K562 (cell line): ENCODE results near the gene CYTH4. TPM values are rescaled to one million over a fixed set of nuclear protein-coding genes. Genes with fewer than 3 reads are reported as not detected.

ENCODE experiments used
- ATAC-seq: fragments of 200-7000 bp; cut with Tn5 transposase; 3 replicates; pipeline ENCODE4 v1.9.1; 2020; ENCODE audit warnings: moderate library complexity
- BruUV-seq: library from RNA; stranded (reverse); fragments of 400-500 nt; replicated peaks from 2 replicates; lab custom pipeline; 2021; lab: Mats Ljungman, UMichigan
- CTCF ChIA-PET: fragments of 300-600 bp; formaldehyde crosslinking; extraction: SDS; loops from one replicate; lab custom pipeline; 2021; ENCODE audit warnings: low intra/inter-chr PET ratio; lab: Yijun Ruan, JAX
- POLR2A ChIA-PET: fragments of 300-600, 350-650 bp; sonication (Branson Sonifier 250); formaldehyde crosslinking; extraction: SDS; loops from one replicate; lab custom pipeline; 2021; ENCODE audit warnings: antibody characterized with exemption, inconsistent platforms; lab: Yijun Ruan, JAX
- DNase-seq, 4 experiments: peaks; one replicate each; pipeline versions ENCODE4 v3.0.0 to v3.0.0-alpha.2; 2011 to 2018; ENCODE audit warnings: low spot score in 3 of 4, mixed read lengths in 3 of 4; ENCODE audit errors: extremely low read depth in 1 of 4
- FAIRE-seq: peaks from 2 replicates; lab custom pipeline; 2011; peaks lifted over from hg19 to GRCh38; lab: Jason Lieb, UNC
- H2AFZ ChIP-seq: 2 replicates; pipeline ENCODE4 v1.6.0; 2011; ENCODE audit warnings: low read depth, low read length, control low read depth, inconsistent platforms
- H3K27ac ChIP-seq: fragments of 200-600 bp; 3 replicates; pipeline ENCODE4 v1.8.0; 2011; ENCODE audit warnings: low read depth, mild to moderate bottlenecking, control low read depth, inconsistent platforms, low read length, moderate library complexity, mixed read lengths; ENCODE audit errors: extremely low read depth
- H3K27me3 ChIP-seq, 2 experiments: fragments of 300-600 bp in 1 of 2; 2 replicates in 1 of 2; 3 replicates in 1 of 2; pipeline versions ENCODE4 v1.6.0 to v1.8.0; 2011; ENCODE audit warnings: inconsistent platforms in 2 of 2, low read length in 2 of 2, mild to moderate bottlenecking in 1 of 2, mixed read lengths in 1 of 2, moderate library complexity in 1 of 2; ENCODE audit not compliant: control insufficient read depth in 2 of 2, insufficient read depth in 2 of 2
- H3K36me3 ChIP-seq: fragments of 300-600 bp; 3 replicates; pipeline ENCODE4 v1.8.0; 2011; ENCODE audit warnings: mild to moderate bottlenecking, low read length, inconsistent platforms; ENCODE audit not compliant: control insufficient read depth, insufficient read depth
- H3K4me1 ChIP-seq, 2 experiments: fragments of 200-600 bp in 1 of 2; replicated peaks in 1 of 2; 2 replicates in 1 of 2; 3 replicates in 1 of 2; pipeline versions ENCODE4 v1.5.1 to v1.8.0; 2011; ENCODE audit warnings: inconsistent platforms in 2 of 2, low read length in 2 of 2, mild to moderate bottlenecking in 1 of 2, mixed read lengths in 1 of 2, moderate library complexity in 1 of 2; ENCODE audit not compliant: control insufficient read depth in 2 of 2, insufficient read depth in 2 of 2
- H3K4me2 ChIP-seq: 2 replicates; pipeline ENCODE4 v1.6.1; 2011; ENCODE audit warnings: low read length, control low read depth, inconsistent platforms, mixed read lengths; ENCODE audit not compliant: insufficient read depth
- H3K4me3 ChIP-seq: fragments of 200-600 bp; sonication (generic), shearing (Covaris generic); 2 replicates; pipeline ENCODE4 v1.5.1; 2016; ENCODE audit warnings: control low read depth, inconsistent platforms
- H3K79me2 ChIP-seq: fragments of 200-600 bp; 3 replicates; pipeline ENCODE4 v1.8.0; 2011; ENCODE audit warnings: low read length, inconsistent platforms; ENCODE audit not compliant: control insufficient read depth, insufficient read depth
- H3K9ac ChIP-seq, 2 experiments: 2 replicates each; pipeline versions ENCODE4 v1.6.0 to v1.6.1; 2011; ENCODE audit warnings: low read depth in 2 of 2, low read length in 2 of 2, control low read depth in 1 of 2, inconsistent platforms in 1 of 2, mild to moderate bottlenecking in 1 of 2, mixed read lengths in 1 of 2; ENCODE audit not compliant: insufficient read depth in 1 of 2
- H3K9me1 ChIP-seq: one replicate; pipeline ENCODE4 v1.6.0; 2011; ENCODE audit warnings: inconsistent platforms, mild to moderate bottlenecking, low read length, moderate library complexity; ENCODE audit not compliant: control insufficient read depth, insufficient read depth
- H3K9me3 ChIP-seq: replicated peaks from 2 replicates; pipeline ENCODE4 v1.5.1; 2011; ENCODE audit warnings: low read depth, low read length, inconsistent platforms; ENCODE audit not compliant: control insufficient read depth, insufficient read depth
- H4K20me1 ChIP-seq: replicated peaks from 2 replicates; pipeline ENCODE4 v1.6.1; 2011; ENCODE audit warnings: low read length, inconsistent platforms, mixed read lengths; ENCODE audit not compliant: control insufficient read depth, insufficient read depth
- CBFA2T2 ChIP-seq: fragments of 450-650 bp; conservative IDR thresholded peaks from 2 replicates; pipeline ENCODE4 v1.6.1; 2017; ENCODE audit warnings: mild to moderate bottlenecking
- EGR1 ChIP-seq: fragments of 450-650 bp; conservative IDR thresholded peaks from 2 replicates; pipeline ENCODE4 v1.6.1; 2017; ENCODE audit warnings: mild to moderate bottlenecking
- FOXA3 ChIP-seq, 2 experiments: fragments of 450-650 bp in 1 of 2; sonication (generic) in 1 of 2; formaldehyde crosslinking; IDR thresholded peaks in 1 of 2; conservative IDR thresholded peaks in 1 of 2; 2 replicates each; pipeline versions ENCODE4 v1.4.0 to v1.8.0; 2020 to 2022; ENCODE audit warnings: mild to moderate bottlenecking in 2 of 2, missing genetic modification reagents in 1 of 2
- JUND ChIP-seq, 2 experiments: IDR thresholded peaks; 2 replicates in 1 of 2; 3 replicates in 1 of 2; pipeline ENCODE4 v1.6.1; 2011; ENCODE audit warnings: borderline replicate concordance in 2 of 2, low read depth in 2 of 2, low read length in 2 of 2, improper control_type of control experiment in 1 of 2, missing biosample characterization in 1 of 2, missing genetic modification characterization in 1 of 2, missing genetic modification reagents in 1 of 2
- NCOA1 ChIP-seq: fragments of 450-650 bp; IDR thresholded peaks from 2 replicates; pipeline ENCODE4 v1.6.1; 2016; ENCODE audit warnings: low read depth
- NFRKB ChIP-seq: fragments of 450-650 bp; IDR thresholded peaks from 2 replicates; pipeline ENCODE4 v1.6.1; 2016; ENCODE audit warnings: low read depth
- NFYB ChIP-seq: IDR thresholded peaks from 2 replicates; pipeline ENCODE4 v1.6.1; 2011; ENCODE audit warnings: mild to moderate bottlenecking, moderate library complexity; ENCODE audit not compliant: insufficient read length; ENCODE audit errors: extremely low read depth
- NR4A1 ChIP-seq, 2 experiments: fragments of 250-450 bp in 1 of 2; fragments of 450-650 bp in 1 of 2; sonication (Bioruptor Pico) in 1 of 2; IDR thresholded peaks; 2 replicates each; pipeline versions ENCODE4 v1.4.0 to v1.6.1; 2016 to 2020; ENCODE audit warnings: mild to moderate bottlenecking in 2 of 2, missing compliant biosample characterization in 1 of 2, missing genetic modification characterization in 1 of 2, moderate library complexity in 1 of 2
- RAD21 ChIP-seq, 2 experiments: fragments of 250-450 bp in 1 of 2; fragments of 450-650 bp in 1 of 2; sonication (Bioruptor Pico) in 1 of 2; formaldehyde crosslinking in 1 of 2; IDR thresholded peaks in 1 of 2; conservative IDR thresholded peaks in 1 of 2; 2 replicates each; pipeline versions ENCODE4 v1.4.0 to v1.8.0; 2020 to 2022; ENCODE audit warnings: mild to moderate bottlenecking in 2 of 2, moderate library complexity in 1 of 2
- SMARCA4 ChIP-seq: fragments of 450-650 bp; IDR thresholded peaks from 2 replicates; pipeline ENCODE4 v1.6.1; 2016
- SRSF3 ChIP-seq: fragments of 200-400 bp; formaldehyde crosslinking; IDR thresholded peaks from 2 replicates; pipeline ENCODE4 v1.6.1; 2016; ENCODE audit warnings: mild to moderate bottlenecking, low read length, moderate library complexity; ENCODE audit not compliant: insufficient read depth
- TCF7 ChIP-seq: sonication (generic); IDR thresholded peaks from 2 replicates; pipeline ENCODE4 v1.6.1; 2016; ENCODE audit warnings: antibody characterized with exemption, borderline replicate concordance
- ZNF134 ChIP-seq: fragments of 250-450 bp; sonication (Bioruptor Pico); conservative IDR thresholded peaks from 2 replicates; pipeline ENCODE4 v1.4.0; 2020
- ZNF311 ChIP-seq: fragments of 250-450 bp; sonication (Bioruptor Pico); IDR thresholded peaks from 2 replicates; pipeline ENCODE4 v1.4.0; 2020; ENCODE audit warnings: mild to moderate bottlenecking, moderate library complexity
- ZNF316 ChIP-seq: fragments of 450-650 bp; IDR thresholded peaks from 2 replicates; pipeline ENCODE4 v1.6.1; 2016
- ZNF778 ChIP-seq: fragments of 450-650 bp; formaldehyde crosslinking; IDR thresholded peaks from 2 replicates; pipeline ENCODE4 v1.4.0; 2020; ENCODE audit warnings: mild to moderate bottlenecking, moderate library complexity
- WGBS: fragments of 100-300 bp; shearing (Covaris generic); methylation state at CpG from one replicate; pipeline ENCODE4 v1.1.6; 2016; ENCODE audit warnings: low coverage, mixed read lengths; ENCODE audit not compliant: insufficient coverage; ENCODE audit errors: missing lambda C conversion rate; 5-methylcytosine and 5-hydroxymethylcytosine counted together
- in situ Hi-C: fragments of 300-500 bp; cut with MboI; formaldehyde crosslinking; loops from 4 replicates; pipeline ENCODE4 v1.15.0; 2018; ENCODE audit warnings: inconsistent platforms, mixed read lengths
- intact Hi-C: fragments of 100-400 bp; cut with micrococcal nuclease; formaldehyde crosslinking; loops from 2 replicates; pipeline ENCODE4 v1.14.2; 2022
- polyA plus RNA-seq, 8 experiments: library from polyadenylated mRNA; depleted of rRNA in 4 of 8; stranded (reverse) in 5 of 8; unstranded in 3 of 8; fragments of >200 nt; fragmentation: Nextera tagmentation in 2 of 8; fragmentation: Illumina TruSeq in 1 of 8; extraction: Ambion mirVana in 2 of 8; extraction: Trizol in 1 of 8; gene quantifications; 2 replicates each; pipeline versions ENCODE4 v1.2.1 to v1.2.3, GENCODE V29; 2011 to 2014; ENCODE audit warnings: inconsistent platforms in 1 of 8, missing spikeins in 1 of 8
- total RNA-seq, 7 experiments: library from RNA; depleted of rRNA in 6 of 7; stranded (reverse); fragments of >200 nt in 6 of 7; fragmentation: Illumina TruSeq in 2 of 7; extraction: Trizol in 2 of 7; gene quantifications; 2 replicates each; pipeline versions ENCODE4 v1.2.1 to v1.2.3, GENCODE V29; 2011 to 2021; ENCODE audit warnings: low replicate concordance in 1 of 7
- TF ChIP-seq, protein P1 (sequence below): sonication (generic); formaldehyde crosslinking; IDR thresholded peaks from 2 replicates; pipeline ENCODE4 v1.5.0; 2020; ENCODE audit warnings: missing genetic modification reagents
- TF ChIP-seq, protein P2 (sequence below): conservative IDR thresholded peaks from 2 replicates; pipeline ENCODE4 v1.6.1; 2011; ENCODE audit warnings: low read depth, mild to moderate bottlenecking, low read length; ENCODE audit not compliant: control insufficient read depth

The CYTH4 gene
- total and polyA plus RNA-seq, 9 of the 15 experiments (the other 6 are each of a cell fraction or from before 2014, with no cell fraction given) = 0.03 to 2.0 (median 0.61) TPM; not detected in 1

DNA sequence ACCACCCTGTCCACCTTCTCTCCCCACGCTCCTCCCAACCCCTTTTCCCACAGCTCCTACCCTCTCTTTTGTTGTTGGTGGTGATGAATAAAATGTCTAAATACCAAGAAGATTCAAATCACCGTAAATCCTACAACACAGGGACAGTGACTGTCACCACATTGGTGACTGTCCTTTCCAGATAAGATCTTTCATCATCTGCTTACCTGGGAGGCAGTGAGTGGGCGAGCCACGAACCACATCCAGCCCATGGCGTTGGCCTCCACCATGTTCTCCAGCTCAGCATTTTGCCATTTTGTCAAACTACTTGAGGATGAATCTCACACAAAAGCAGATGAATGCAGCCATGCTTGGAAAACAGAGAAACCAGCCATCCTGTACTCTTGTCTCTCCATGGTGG, 6.7 kb upstream of the CYTH4 start (continued):
- TF ChIP-seq RAD21 (CRISPR knock-in tag; conservative IDR thresholded peaks at IDR 0.05 in 1 of 2, IDR thresholded peaks at IDR 0.05 in 1 of 2) (no peak), EGR1 (peak; percentile 50)
- TF ChIP-seq, all 486 proteins: peak for 2

DNA sequence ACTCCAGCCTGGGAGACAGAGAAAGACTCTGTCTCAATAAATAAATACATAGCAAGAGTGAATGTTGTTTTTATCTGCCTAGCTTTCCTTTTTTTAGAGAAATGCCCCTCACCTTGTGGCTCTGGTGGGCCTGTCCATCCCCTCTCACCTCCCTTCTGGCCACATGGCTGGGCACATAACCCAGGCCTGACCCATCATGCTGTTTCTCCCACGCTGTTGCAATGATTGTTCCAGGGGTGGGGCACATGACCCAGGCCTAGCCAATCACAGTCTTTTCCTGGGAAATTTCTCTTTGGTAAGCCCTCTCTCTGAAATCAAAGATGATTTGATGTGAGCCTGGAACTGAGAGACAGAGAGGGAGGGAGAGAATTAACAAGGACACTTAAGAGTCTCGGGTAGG, 5.5 kb upstream of the CYTH4 start:
- H3K4me2 ChIP-seq = no peak overlapping the region
- H2AFZ ChIP-seq = no peak overlapping the region
- ChIA-PET POLR2A (no interaction called here), CTCF (no interaction called here)
- H3K4me3 ChIP-seq = no peak overlapping the region
- 38% methylated on average over 1 of the region's 2 CpGs for WGBS
- in situ Hi-C loops = no loop called here
- intact Hi-C loops = no loop called here
- no peaks in the 10 kb centered on the region for H4K20me1 ChIP-seq
- H3K9me1 ChIP-seq = no peaks in the 10 kb centered on the region
- no peaks in the 10 kb centered on the region for H3K79me2 ChIP-seq
- no TSS peak for BruUV-seq
- H3K4me1 ChIP-seq = peaks cover 16 to 18% of the 10 kb centered on the region in 2 experiments
- FAIRE-seq (no peak), ATAC-seq (no peak; the same call in 2 of the 3 replicates), DNase-seq (peak in 2 of 4 experiments; percentile 49 to 62)
- H3K9ac ChIP-seq = no peak overlapping the region
- no peak overlapping the region for H3K27ac ChIP-seq
- H3K36me3 ChIP-seq = no peaks in the 10 kb centered on the region
- H3K27me3 ChIP-seq = no peaks in the 10 kb centered on the region; a peak in 1 of 5 replicates
- H3K9me3 ChIP-seq = no peaks in the 10 kb centered on the region
- TF ChIP-seq ZNF311 = no peak
- no peak for TF ChIP-seq NFRKB
- TF ChIP-seq JUND (IDR thresholded peaks at IDR 0.05; ENCODE audit: borderline replicate concordance, low read depth, low read length) = no peak
- no peak for TF ChIP-seq JUND (tag; IDR thresholded peaks at IDR 0.05; ENCODE audit: borderline replicate concordance, low read depth, low read length)
- peak; percentile 29 for TF ChIP-seq NFYB
- TF ChIP-seq, protein P1, sequence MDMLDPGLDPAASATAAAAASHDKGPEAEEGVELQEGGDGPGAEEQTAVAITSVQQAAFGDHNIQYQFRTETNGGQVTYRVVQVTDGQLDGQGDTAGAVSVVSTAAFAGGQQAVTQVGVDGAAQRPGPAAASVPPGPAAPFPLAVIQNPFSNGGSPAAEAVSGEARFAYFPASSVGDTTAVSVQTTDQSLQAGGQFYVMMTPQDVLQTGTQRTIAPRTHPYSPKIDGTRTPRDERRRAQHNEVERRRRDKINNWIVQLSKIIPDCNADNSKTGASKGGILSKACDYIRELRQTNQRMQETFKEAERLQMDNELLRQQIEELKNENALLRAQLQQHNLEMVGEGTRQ (CRISPR knock-in tag) = peak; percentile 89
- no peak for TF ChIP-seq NCOA1
- no peak for TF ChIP-seq SRSF3
- TF ChIP-seq FOXA3 (CRISPR knock-in tag; conservative IDR thresholded peaks at IDR 0.05 in 1 of 2, IDR thresholded peaks at IDR 0.05 in 1 of 2) = no peak
- TF ChIP-seq, protein P2, sequence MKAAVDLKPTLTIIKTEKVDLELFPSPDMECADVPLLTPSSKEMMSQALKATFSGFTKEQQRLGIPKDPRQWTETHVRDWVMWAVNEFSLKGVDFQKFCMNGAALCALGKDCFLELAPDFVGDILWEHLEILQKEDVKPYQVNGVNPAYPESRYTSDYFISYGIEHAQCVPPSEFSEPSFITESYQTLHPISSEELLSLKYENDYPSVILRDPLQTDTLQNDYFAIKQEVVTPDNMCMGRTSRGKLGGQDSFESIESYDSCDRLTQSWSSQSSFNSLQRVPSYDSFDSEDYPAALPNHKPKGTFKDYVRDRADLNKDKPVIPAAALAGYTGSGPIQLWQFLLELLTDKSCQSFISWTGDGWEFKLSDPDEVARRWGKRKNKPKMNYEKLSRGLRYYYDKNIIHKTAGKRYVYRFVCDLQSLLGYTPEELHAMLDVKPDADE = no peak
- no peak for TF ChIP-seq ZNF778
- TF ChIP-seq ZNF134 = no peak
- no peak for TF ChIP-seq TCF7
- no peak for TF ChIP-seq NR4A1 (CRISPR knock-in tag; IDR thresholded peaks at IDR 0.05)
- no peak for TF ChIP-seq NR4A1 (tag; IDR thresholded peaks at IDR 0.05)
- TF ChIP-seq SMARCA4 = no peak
- no peak for TF ChIP-seq CBFA2T2
- TF ChIP-seq ZNF316 = no peak
